GM19467 (cell line): ENCODE measurements around the gene ANTXR2.

Source experiments
- ATAC-seq: cut with Tn5 transposase; IDR thresholded peaks from one replicate; pipeline ENCODE4 v1.9.1; 2021; ENCODE audit warnings: mild to moderate bottlenecking, moderate library complexity; ENCODE audit not compliant: unreplicated experiment

ANTXR2 gene

DNA sequence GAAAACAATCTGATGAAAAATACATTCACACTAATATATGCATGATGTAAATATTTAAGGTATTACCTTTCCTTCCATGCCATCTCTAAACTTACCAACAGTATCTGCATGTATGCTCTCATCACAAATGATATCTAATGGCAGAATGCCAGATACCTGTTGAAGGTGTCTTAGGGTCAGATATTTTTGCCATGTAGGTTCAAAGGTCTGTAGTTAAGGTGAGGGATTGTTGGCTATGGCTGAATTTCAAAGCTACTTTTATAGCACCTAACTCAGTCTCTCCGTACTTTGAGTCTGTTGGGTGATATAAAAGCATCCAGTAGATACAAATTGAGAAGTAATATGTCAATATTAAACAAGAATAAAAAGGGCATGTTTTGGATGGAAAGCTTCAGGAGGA is 19.8 kb upstream of the ANTXR2 start:
- no peak for ATAC-seq

DNA sequence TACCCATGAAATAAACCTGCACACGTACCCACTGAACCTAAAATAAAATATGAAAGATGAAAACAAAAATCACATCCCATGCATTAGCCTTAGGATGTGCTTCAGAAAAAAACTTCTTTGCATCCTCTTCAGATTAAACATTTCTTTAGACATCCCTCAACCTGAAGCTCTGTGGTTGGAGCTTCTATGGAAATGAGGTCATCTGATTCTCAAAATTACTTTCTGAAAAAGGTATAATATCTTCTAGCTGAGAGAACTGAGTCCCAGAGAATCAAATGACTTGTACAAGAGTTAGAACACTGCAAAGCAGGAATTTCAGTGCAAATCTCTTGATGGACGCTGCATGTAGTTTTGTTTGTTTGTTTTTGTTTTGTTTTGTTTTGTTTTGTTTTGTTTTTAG is 19.1 kb upstream of the ANTXR2 start:
- ATAC-seq: no peak

DNA sequence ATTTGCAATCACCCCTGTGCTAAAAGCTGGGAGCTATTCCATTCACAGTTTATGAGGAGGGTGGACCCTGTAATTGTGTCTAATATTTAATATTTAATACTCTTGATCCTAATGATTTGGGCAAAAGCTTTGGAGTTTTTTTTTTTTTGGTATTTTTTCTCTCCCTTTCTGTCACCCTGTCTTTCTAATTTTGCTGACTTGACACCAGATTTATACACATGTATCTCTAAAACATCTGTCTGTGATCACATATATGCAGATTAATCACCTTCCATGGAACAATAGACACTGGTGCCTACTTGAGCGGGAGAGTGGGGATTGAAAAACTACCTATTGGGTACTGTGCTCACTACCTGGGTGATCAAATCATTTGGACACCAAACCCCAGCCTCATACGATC is 18.7 kb upstream of the ANTXR2 start:
- no peak for ATAC-seq

DNA sequence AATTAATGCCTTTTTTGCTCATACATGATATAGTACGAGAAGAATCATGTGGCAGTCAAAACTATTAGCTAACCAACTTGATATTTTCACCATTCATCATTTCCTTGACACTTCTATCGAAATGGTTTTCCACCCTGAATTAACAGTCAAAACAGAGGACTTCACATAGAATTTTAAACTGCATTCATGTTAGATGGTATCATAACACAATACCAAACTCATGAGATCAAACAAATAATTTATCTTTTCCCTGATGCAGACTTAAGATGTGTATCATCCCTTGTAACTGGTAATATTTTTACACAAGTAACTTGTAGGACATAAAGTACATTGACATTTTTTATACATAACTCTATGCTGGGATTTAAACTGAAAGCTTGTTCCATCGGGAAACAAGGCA is 18.2 kb upstream of the ANTXR2 start:
- ATAC-seq: no peak

DNA sequence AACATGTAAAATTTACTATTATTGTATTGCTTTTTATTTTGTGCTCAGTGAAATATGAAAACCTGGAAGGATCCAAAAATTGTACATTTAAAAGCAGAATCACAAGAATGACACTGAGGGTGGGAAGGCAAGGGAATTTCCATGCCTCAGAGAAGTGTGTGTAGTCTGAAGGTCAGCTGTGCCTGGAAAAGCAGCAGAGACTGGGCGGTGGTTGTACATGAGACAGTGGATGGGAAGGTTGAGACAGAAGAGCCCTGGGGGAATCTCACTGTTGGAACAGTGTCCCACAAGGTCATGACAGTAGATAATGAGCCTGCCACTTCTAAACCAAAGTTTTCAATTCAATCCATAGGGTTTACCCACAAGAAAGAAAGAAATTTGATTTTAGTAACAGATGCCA is 17.1 kb upstream of the ANTXR2 start:
- no peak for ATAC-seq

DNA sequence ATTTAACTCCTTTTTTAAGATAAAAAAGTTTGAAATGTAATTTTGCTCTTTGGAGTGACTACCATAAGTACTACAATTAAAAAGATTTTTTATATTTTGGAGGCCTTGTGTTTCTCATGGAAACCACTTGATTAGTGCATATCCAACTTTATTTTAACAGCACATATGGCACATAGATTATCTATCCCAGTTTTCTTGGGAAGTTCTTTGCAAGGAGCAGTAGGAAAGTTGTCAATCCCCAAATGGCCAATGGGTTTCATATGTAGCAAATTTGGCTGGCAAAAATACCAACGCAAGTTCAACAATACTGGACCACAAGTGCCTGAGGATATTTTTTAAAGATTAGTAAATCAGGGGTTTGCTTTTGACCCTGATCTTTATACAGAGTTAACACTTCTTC is 15.4 kb upstream of the ANTXR2 start:
- ATAC-seq: no peak

DNA sequence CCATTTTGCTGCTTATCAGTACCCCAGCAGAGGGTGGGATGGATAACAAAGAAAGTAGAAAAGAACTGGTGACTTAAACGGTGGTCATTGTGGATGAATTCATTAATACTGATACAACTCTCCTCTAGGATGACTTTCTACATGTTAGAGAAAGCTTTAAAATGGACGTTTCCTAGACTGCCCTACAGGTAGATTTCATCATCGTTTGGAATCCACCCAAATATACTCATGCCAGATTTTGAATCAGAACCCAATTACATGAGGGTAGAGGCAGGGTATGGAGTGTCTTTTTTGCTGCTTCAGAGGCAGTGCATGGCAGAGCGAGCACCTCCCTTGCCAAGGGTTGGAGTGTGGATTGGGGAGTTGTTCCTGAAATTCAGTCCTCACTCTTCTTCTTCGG is 13.3 kb upstream of the ANTXR2 start:
- ATAC-seq: no peak

DNA sequence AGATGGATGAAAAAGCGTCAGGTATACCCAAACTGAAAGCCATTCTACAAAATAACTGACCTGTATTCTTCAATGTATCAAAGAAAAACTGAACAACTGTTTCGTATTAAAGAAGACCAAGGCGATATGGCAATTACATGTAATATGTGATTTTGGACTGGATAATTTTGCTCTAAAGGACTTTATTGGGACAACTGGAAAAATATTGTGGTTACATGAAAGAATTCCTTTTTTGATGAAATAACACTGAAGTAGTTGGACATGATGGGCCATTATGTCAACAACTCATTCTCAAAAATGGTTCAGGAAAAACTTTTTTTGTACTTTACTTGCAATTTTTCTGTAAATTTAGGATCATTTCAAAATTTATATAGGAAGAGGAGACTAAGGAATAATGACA is 12.1 kb upstream of the ANTXR2 start:
- ATAC-seq: no peak

DNA sequence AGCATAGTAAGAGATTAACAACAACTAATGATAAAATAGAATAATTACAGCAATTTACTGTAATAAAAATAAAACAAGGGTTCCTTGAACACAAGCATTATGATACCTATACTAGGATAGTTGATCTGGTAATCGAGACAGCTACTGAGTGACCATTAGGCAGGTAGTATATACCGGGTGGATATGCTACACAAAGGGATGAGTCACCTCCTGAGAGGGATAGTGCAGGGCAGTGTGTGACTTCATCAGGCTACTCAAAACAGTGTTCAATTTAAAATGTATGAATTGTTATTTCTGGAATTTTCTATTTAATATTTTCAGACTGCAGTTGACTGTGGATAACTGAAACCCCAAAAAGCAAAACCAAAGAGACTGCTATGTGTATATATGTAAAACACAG is 9.7 kb upstream of the ANTXR2 start:
- no peak for ATAC-seq

DNA sequence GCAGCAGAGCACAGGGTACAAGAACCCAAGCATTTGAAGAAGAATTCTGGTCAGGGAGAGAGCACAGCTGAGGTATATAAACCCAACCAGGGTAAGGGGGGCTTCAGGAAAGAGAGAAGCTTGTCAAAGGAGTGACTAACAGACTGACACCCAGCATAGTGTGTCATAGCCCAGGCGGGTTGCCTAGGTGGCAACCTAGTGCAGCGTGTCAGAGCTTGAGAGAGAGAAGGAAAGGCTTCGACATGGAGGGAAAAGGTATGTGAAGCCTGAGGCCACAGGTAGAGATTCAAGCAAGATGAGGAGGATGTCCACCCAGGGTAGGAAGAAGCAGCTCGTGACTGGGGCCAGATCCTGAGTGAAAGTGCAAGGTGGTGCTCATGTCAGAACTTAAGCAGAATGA is 8.5 kb upstream of the ANTXR2 start:
- no peak for ATAC-seq

DNA sequence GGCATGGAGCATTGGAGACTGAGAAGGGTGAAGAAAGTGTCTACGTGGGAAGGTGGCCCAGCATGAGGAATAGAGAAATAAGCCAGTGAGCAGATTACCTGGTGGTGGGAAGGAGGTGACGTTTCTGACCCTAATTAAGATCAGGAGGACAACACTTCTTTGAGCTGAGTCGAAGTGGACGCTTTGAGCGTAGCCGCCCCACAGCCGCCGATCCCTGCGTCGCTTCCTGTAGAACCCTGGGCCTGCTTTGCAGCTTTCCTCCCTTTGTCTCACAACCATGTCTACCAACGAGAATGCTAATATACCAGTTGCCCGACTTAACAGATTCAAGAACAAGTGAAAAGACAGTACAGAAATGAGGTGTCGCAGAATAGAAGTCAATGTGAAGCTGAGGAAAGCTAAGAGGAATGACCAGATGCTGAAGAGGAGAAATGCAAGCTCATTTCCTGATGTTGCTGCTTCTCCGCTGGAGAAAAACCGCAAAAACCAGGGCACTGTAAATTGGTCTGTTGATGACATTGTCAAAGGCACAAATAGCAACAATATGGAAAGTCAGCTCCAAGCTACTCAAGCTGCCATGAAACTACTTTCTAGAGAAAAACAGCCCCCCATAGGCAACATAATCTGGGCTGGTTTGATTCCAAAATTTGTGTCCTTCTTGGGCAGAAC is 6.4 kb upstream of the ANTXR2 start:
- no peak for ATAC-seq

DNA sequence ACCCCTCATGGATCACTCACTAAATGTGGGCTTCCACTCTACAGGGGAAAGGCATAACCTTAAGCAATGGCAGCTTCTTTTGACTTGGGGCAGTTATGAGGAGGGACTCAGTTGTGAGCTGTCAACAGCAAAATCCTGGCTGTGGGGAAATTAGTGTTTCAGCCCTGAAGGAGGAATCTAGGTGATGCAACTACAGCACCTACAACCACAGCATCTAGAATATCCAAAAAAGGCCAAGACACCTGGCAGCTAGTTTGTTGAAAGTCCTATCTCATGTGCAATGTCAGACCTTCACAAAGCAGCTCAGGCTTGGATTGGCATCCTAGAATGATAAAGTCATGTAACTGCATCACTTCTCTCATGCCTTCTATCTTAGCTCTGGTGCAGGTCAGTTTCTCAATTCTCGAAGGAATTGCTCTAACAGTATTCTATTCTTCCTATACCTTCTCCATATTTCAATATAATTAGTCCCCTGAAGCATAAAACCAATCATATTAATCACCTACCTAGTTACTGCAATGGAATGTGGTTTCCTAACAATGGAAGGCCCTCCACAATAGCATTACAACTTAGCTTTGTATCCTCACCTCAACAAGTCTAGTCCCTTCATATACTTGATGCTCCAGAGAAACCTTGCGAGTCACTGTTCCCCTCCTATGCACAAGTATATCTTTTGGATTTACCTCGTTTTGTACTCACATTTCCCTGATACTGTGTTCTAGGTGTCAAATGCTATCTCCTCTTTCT is 5.5 kb upstream of the ANTXR2 start:
- no peak for ATAC-seq

DNA sequence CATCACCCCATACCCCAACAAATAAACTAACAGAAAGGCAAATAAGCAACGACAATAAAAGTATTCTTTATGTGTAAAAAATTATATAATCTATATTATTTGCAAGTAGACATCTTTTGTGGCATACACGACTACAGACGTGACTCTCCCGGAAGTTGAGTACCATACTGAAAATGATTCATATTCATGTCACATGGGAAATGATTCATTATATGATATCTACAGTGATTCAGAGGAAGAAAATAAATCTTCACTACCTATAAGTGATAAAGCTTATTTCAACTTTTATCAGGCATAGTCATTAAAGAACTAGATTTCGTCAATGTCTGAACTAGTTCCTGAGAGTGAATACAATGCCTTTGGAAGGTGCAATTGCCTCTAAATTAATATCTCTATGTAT is 4.6 kb upstream of the ANTXR2 start:
- no peak for ATAC-seq

DNA sequence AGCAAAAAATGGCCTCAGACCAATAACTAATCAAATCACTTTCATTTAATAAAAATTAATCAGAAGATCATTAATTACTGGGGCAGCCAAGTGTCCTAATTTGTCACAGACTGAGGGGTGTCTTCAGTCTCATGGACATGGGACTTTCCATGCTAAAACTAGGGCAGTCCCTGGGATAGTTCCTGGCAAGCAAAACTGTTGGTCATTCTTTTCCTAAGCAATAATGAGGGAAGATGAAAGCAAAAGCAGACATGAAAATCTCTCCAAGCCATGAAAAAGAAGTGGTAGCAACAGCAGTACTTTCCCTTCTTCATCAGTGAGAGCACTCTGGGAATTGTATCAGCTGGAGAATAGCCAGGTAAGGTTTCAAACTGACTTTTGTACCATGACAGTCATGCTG is 3.7 kb upstream of the ANTXR2 start:
- no peak for ATAC-seq

DNA sequence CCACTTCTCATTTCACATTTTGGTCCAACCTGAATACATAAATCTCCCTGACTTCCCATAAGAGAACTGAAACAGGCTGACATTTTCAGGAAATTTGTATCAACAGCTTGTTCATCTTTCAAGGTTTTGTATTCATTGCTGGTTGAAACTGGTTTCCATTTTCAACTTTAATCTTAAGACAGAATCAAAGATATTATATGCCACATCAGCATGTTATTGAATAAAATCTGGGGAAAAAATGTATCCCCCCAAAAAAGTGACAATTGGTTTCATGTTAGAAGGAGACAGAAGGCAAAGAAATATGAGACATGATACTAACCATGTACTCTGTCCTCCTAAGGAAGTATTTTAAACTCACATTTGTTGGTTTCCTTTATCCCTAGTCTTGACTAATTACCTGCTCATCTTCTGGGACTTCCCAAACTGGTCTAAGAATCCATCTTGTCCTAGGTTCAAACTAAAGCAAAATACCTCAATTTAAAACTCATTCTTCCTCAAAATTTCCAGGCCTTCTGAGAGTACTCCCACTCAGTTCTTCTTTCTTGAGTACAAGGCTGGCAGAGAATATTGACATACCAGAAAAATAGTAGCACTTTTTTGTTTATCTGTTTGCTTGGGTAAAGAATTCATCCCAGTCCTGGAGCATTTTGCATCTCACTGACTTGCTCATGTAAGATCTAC is 3.1 kb upstream of the ANTXR2 start:
- ATAC-seq: no peak

DNA sequence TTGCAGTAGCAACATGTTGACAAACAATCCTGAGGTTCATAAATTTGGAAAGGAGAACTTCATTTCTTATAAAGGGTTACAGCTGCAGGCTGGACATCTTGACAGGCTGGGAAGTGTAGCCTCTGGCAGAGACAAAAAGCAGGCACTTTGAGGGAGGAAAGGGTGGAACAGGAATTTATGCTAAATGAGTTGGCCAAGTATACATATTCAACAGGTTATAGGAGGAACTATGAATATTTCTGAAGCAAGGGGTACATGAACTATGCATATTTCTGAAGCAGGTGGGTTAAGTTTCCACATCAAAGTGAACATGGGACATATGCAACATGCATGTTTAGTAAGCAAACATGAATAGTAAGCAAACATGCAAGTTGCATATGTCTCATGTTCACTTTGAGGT is 1.6 kb upstream of the ANTXR2 start:
- ATAC-seq: no peak

DNA sequence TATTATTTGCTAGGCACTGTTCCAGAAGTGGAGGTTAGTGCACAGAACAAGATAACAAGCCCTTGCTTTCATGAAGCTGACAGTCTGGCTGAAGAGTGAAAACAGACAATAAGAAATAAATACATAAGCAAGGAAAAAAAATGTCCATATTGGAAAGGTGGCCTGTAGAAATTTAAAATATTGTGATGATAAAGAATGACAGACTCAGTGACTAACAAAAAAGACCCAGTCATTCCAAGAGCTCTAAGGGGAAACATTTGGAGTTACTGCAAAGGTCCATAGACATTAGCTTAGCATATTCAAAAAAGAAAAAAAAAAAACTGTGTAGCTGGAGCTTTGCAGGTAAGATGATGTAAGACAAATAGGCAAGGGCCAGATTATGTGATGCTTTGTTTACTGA is 1.0 kb upstream of the ANTXR2 start:
- no peak for ATAC-seq

DNA sequence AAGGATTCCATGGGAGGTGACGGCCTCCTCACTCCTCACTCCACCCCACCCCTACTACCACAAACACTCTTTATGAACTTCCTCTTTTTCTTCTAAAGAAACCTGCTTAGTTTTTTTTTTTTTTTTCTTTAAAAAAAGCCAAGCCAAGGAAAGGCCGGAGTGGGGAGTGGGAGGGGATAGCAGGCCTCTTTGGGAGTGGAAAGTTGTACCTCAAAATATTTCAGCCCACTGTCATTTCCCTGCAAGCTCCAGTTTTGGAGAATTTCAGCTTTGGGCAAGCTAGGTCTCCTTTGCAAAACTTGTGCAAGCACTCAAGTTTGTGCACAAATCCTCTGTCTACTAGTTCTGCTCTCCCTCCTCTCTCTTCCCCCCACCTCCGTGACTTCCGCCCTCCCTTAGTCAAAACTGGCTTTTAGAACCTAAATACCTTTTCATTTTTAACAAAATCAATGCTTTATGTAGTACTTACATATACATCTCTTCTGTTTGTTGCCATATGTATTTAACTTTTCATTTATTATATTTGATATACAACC is 512 bp upstream of the ANTXR2 start:
- ATAC-seq: peak; percentile 44

DNA sequence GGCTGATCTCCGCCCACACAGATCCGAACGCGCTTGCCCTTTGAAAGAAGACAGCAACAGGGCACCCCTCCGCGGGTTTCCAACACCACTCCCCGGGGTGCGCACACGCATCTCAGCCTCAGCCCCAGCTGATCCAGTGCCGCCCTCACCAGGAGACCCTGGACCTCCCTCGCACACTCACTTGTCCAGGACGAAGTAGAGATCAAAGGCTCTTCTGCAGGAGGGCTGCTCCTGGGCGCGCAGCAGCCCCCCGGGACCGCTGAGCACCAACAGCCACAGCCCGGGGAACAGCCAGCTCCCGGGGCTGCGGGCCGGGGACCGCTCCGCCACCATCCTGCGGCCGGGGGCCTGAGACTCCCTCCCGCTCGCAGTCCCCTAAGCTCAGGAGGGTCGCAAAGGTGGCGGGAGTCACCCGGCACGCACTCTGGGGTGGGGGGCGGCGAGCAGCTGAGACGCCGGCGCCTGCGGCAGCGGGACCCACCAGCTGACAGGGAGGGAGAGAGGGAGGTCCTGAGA is 743 bp downstream of the ANTXR2 start:
- peak; percentile 10 for ATAC-seq

DNA sequence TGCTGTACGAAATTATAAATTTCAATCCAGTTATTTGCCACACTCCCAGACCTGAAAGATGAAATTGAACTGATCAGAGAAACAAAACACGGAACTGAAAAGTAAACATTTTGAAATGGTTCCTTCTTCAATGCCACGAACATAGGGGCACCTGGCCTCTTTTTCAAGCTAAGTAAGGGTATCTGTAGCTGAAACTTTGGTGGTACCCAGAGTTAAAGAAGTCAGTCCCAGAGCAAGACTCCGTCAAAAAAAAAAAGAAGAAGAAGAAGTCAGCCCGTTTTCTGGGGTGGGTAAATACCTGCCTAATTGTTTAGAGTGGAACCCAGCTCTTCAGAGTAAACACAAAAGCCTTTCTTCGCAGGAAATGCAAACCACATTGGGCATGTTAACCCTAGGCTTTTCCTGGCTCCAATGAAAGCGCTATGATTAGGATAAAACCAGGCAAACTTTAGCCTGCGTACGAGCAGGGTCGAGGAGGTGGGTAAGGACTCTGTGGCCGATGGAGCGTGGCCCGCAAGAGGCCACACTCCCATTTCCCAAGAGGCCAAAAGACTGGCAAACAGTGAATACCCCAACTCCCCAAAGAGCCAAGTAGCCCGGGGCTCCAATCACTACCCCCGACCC is 1.3 kb downstream of the ANTXR2 start:
- peak; percentile 20 for ATAC-seq

DNA sequence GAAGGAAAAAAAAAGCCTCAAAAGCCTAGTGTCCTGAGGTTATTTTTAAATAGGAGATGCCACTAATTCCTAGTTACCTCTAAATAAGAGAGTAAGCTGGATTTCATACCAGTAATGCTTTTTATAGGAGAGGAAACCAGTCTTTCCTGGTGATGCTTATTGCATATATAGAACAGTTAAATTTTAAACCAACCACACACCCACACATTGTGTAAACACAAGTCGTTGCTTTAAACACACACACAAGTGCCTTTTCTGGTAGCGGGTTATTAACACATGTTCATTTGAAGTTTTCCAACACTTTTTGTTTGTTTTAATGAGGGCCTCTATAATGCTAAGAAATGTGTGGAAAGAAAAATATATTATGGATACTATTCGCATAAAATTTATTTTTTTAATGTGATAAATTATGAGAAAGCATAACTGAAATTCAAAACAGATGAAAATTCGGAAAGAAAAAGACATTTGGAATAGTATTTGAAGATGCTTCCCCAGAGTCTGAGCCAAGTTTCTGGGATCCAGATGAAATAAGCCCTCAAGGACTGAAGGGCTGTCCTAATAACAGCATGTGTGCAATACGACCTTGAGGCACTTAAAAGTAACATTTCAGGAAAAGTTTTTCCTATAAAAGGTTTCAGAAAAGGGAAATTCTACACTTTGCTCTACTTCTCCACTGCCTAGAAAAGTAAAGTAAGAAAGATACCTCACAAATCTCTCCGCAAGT is 2.0 kb downstream of the ANTXR2 start:
- no peak for ATAC-seq
